GM21576 (cell line): ENCODE data around the gene SPNS3.

ENCODE experiments used
- ATAC-seq: cut with Tn5 transposase; IDR thresholded peaks from one replicate; pipeline ENCODE4 v1.9.1; 2021; ENCODE audit warnings: mild to moderate bottlenecking, moderate library complexity; ENCODE audit not compliant: unreplicated experiment

SPNS3 gene

DNA sequence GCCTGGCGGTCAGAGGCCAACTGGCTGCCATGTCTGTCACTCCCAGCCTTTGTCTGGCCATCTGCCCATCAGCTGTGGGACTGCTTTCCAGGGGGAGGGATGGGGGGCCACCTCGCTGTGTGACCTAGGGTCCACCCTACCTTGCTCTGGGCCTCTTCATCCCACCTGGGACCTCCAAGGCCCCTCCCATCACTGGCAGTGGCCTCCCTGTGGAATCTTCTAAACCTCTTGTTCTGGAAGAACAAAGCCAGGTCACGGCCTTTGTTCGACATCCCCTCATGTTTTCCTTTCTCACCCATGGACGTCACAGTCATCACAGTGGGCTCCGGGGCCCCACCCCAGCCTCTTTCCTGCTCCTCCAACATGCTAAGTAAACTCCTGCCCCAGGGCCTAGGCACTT, 88.9 kb downstream of the SPNS3 start:
- no peak for ATAC-seq

- ATAC-seq = no peak
These were observed 90.2 kb downstream of the SPNS3 start for GRCh38 chr17:4523946-4524345.

DNA sequence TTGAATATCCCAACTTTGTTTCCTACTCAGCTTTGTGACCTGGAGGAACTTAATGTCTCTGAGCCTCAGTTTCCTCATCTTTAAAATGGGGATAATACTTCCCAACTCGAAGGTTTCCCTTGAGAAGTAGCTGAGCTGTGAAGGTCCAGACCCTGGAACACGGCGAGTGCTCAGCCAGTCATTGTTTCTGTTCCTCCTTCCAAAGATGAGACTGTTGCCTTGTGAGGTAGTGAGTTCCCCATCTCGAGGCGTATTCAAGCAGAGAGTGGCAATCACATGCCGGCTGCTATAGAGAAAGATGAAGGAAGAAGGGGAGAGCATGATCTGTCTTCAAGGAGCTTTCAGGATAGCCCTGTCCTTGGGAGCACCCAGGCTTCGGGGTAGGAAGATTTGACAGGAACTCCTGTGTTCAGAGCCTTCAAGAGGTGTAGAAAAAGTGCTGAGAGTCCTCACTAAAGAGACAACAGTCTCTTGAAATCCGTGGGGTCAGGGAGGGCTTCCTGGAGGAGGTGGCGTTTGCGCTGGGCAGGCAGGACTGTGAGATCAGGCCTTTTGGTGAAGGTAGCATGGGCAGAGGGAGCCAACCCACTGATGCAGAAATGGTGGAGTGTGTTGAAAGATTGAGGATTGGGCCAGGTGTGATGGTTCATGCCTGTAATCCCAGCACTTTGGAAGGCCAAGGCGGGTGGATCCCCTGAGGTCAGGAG, 92.1 kb downstream of the SPNS3 start:
- ATAC-seq = no peak

DNA sequence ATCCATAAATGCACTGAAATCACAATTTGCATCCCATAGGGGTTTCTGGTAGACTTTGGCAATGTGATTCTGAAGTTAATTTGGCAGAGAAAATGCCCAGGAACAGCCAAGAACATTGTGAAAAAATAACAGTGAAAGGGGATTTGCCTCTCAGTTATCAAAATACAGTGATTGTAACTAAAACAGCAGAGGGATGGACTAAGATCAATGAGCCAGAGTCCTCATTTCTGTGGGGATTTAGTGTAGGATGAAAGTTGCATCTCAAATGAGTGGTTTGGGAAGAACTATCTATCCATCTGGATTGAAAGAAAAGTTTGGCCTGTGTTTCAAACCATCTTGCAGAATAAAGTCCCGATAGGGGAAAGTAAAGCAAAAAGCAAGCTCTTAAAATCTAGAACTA, 93.4 kb downstream of the SPNS3 start:
- no peak for ATAC-seq

DNA sequence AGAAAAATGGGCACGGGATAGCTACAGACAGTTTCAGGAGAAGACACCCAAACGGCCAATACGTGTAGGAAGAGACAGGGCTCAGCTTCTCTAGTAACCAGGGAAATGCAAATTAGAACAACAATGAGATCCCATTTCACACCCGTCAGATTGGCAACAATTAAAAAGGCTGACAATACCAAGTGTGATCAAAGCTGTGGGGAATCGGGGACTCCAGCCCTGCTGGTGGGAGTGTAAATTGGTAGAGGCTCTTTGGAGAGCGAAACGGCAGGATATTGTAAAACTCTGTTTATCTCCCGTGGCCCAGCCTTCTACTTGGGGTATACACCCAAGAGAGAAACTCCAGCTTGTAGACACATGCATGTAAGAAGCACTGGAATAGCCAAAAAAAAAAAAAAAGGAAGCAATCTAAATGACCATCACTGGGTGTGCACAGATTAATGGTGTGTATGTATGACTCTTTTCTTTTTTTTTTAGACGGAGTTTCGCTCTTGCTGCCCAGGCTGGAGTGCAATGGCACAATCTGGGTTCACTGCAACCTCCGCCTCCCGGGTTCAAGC, 93.9 kb downstream of the SPNS3 start:
- ATAC-seq = no peak

GRCh38 chr17:4529533-4530152, 95.9 kb downstream of the SPNS3 start:
- ATAC-seq = no peak

GRCh38 chr17:4530799-4531730, 97.3 kb downstream of the SPNS3 start:
- ATAC-seq = no peak

DNA sequence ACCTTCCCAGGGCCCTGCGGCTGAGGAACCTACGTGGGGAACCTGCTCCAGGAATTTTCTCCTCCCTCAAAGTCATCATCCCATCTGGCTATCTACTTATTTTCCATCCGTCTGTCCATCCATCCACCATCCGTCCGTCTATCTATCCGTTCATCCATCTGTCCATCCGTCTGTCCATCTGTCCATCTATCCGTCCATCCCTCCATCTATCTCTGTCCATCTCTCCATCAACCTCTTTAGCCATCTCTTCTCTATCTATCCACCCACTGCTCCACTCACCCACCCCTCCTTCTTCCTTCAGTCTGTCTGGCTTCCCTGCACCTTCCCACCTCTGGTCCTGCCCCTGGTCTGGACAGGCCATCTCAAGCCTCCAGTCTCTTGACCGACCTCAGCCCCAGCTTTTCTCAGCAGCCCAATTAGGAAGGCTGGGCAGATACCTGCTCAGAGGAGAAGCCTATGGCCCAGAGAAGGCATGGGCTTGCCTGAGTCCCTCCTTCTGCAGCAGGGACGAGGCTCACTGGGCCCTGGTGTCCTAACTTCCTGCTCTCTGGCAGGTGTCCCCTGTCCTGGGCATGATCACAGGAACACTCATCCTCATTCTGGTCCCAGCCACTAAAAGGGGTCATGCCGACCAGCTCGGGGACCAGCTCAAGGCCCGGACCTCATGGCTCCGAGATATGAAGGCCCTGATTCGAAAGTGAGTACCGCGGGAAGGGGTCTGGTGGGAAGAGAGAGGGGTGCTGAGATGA, 98.4 kb downstream of the SPNS3 start:
- ATAC-seq = no peak

- ATAC-seq = no peak
These were observed 99.3 kb downstream of the SPNS3 start for GRCh38 chr17:4532860-4533522.

DNA sequence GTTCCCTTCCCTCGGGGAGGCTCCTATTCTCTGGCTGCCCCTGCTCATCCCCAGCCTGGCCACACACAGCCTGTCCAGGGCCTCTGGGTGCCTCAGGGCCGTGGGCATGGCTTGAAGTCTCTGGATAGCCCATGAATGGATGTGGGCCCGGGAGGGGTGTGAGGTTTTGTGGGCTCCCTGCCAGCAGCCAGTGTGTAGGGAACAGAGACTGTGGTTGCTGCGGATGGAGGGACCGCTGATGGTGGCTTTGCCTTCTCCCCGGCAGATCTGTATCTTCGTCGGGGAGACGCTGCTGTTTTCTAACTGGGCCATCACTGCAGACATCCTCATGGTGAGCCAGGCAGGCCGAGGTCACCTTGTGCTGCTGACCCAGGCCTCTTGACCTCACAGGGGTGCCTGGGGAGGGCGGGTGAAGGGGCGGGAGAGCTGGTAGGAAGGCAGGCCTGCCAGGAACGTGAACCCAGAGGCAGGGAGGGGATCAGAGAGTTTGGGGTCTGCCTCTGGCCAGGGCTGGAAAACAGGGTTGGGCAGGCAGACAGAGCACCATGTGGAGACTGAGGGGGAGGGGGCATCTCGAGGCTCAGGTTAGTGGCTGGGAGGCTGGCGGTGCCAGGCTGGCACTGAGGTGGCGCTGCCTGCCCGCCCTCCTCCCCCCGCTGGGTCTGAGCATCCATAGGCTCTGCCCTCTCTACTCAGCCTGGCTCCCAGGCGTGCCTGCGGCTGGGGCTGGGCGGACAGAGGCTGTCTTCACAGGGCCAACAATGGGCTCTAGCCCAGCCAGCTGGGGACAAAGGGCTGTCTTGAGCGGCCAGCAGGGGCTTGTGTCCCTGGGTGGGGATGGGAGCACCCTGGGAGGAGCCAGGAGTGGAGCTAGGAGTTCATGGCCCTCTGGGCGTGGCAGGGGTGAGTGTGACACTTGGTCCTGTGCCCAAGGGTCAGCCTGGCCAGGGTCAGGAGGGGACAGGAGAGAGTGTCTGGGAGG, 100.1 kb downstream of the SPNS3 start:
- no peak for ATAC-seq

DNA sequence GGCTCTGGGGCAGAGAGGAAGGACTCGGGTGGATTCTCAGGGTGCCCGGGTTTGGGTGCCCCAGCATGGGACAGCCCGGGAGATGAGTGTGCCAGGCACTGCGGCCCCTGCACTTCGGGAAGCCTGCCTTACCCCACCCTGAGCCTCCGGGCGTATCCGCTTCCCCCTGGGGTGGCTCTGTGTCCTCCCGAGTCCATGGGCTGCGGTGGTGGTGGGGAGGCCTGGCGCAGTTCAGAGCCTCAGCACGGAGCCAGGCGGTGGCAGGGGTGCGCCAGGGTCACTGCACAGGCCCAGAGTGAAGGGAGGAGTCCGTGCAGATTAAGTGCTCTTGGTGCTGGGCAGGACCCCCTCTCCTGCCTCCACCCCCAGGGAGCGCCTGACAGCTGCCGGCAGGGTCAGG, 100.8 kb downstream of the SPNS3 start:
- no peak for ATAC-seq

GRCh38 chr17:4534928-4535666, 101.4 kb downstream of the SPNS3 start:
- no peak for ATAC-seq

- ATAC-seq = no peak
These were observed 102.0 kb downstream of the SPNS3 start for GRCh38 chr17:4535667-4536258.

DNA sequence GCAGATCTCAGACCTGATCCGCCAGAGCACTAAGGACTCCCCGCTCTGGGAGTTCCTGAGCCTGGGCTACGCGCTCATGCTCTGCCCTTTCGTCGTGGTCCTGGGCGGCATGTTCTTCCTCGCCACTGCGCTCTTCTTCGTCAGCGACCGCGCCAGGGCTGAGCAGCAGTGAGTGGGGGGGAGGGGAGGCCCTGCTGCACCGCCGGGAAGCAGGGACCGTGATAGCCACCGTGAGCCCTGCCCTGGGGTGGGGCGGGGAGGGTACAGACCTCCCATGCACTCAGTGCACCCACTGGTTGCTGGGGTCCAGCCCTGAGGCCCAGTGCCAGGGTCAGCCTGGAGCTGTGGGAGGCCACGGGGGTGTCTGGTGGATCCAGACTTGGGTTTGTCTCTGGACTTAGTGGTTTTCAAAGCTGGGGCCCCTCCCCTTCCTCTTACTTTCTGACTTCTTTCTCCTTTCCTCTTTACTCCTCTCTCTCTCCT, 102.6 kb downstream of the SPNS3 start:
- ATAC-seq = no peak

GRCh38 chr17:4536742-4537411, 103.1 kb downstream of the SPNS3 start:
- ATAC-seq = no peak
